ENCODE data around the gene RCHY1. TPM values are rescaled to one million over a fixed set of nuclear protein-coding genes. Genes with fewer than 3 reads are reported as not detected.
"Not testable (repeated sequence)": the region's sequence is repeated elsewhere in the genome, so short reads cannot be mapped to it uniquely, and the experiment has no call there.

RCHY1 gene
- total and polyA plus RNA-seq, 2 donors from 2014 or later = 27.8 to 40.2 TPM

- H3K9me3 ChIP-seq (ENCODE audit: control insufficient read depth in 2 of 3, insufficient read depth in 1 of 3, low read length in 3 of 3) = no peaks in the 10 kb centered on the region
- H3K4me3 ChIP-seq (ENCODE audit: low read length in 3 of 3) = no peak overlapping the region
- intact Hi-C loops (cut with DNase I) = no loop called here
- H3K9ac ChIP-seq (ENCODE audit: low read length in 3 of 3) = no peak overlapping the region
- H3K4me1 ChIP-seq (ENCODE audit: control insufficient read depth in 2 of 3, insufficient read depth in 2 of 3, low read depth in 1 of 3, low read length in 3 of 3) = no peaks in the 10 kb centered on the region
- H3K36me3 ChIP-seq (ENCODE audit: control insufficient read depth in 2 of 3, insufficient read depth in 3 of 3, low read length in 3 of 3) = peaks cover 0 to 5% (median 2%) of the 10 kb centered on the region in 3 donors
- no peak for TF ChIP-seq CTCF (IDR thresholded peaks at IDR 0.05; ENCODE audit: borderline replicate concordance, extremely low read depth, insufficient read depth)
- no peaks in the 10 kb centered on the region for H3K27me3 ChIP-seq (ENCODE audit: control insufficient read depth, insufficient read depth, low read length)
- peak in 4 of 5 donors; percentile 5 to 76 (median 45) for DNase-seq
- FAIRE-seq = no peak
- no peak overlapping the region for H3K27ac ChIP-seq (ENCODE audit: low read depth in 2 of 2, low read length in 2 of 2)
Observed at GRCh38 chr4:75547647-75548387, 33.6 kb upstream of the RCHY1 start.

GRCh38 chr4:75545526-75545925 is 31.3 kb upstream of the RCHY1 start:
- Histone ChIP-seq H3K9ac (ENCODE audit: low read length in 3 of 3) (no peak overlapping the region), H3K36me3 (ENCODE audit: control insufficient read depth in 2 of 3, insufficient read depth in 3 of 3, low read length in 3 of 3) (peaks cover 0 to 5% (median 2%) of the 10 kb centered on the region in 3 donors), H3K27me3 (ENCODE audit: control insufficient read depth, insufficient read depth, low read length) (no peaks in the 10 kb centered on the region), H3K27ac (ENCODE audit: low read depth in 2 of 2, low read length in 2 of 2) (no peak overlapping the region), H3K9me3 (ENCODE audit: control insufficient read depth in 2 of 3, insufficient read depth in 1 of 3, low read length in 3 of 3) (no peaks in the 10 kb centered on the region), H3K4me1 (ENCODE audit: control insufficient read depth in 2 of 3, insufficient read depth in 2 of 3, low read depth in 1 of 3, low read length in 3 of 3) (no peaks in the 10 kb centered on the region), H3K4me3 (ENCODE audit: low read length in 3 of 3) (no peak overlapping the region)
- FAIRE-seq = no peak
- intact Hi-C loops (cut with DNase I) = no loop called here
- TF ChIP-seq CTCF (IDR thresholded peaks at IDR 0.05; ENCODE audit: borderline replicate concordance, extremely low read depth, insufficient read depth) = no peak
- DNase-seq = no peak

GRCh38 chr4:75544870-75545269 is 30.7 kb upstream of the RCHY1 start:
- H3K36me3 ChIP-seq (ENCODE audit: control insufficient read depth in 2 of 3, insufficient read depth in 3 of 3, low read length in 3 of 3) = peaks cover 0 to 5% (median 2%) of the 10 kb centered on the region in 3 donors
- no peak overlapping the region for H3K9ac ChIP-seq (ENCODE audit: low read length in 3 of 3)
- no peak for TF ChIP-seq CTCF (IDR thresholded peaks at IDR 0.05; ENCODE audit: borderline replicate concordance, extremely low read depth, insufficient read depth)
- H3K27me3 ChIP-seq (ENCODE audit: control insufficient read depth, insufficient read depth, low read length) = no peaks in the 10 kb centered on the region
- no peak overlapping the region for H3K27ac ChIP-seq (ENCODE audit: low read depth in 2 of 2, low read length in 2 of 2)
- no peaks in the 10 kb centered on the region for H3K4me1 ChIP-seq (ENCODE audit: control insufficient read depth in 2 of 3, insufficient read depth in 2 of 3, low read depth in 1 of 3, low read length in 3 of 3)
- H3K4me3 ChIP-seq (ENCODE audit: low read length in 3 of 3) = no peak overlapping the region
- no peaks in the 10 kb centered on the region for H3K9me3 ChIP-seq (ENCODE audit: control insufficient read depth in 2 of 3, insufficient read depth in 1 of 3, low read length in 3 of 3)
- FAIRE-seq = no peak
- DNase-seq = no peak
- intact Hi-C loops (cut with DNase I) = no loop called here

DNA sequence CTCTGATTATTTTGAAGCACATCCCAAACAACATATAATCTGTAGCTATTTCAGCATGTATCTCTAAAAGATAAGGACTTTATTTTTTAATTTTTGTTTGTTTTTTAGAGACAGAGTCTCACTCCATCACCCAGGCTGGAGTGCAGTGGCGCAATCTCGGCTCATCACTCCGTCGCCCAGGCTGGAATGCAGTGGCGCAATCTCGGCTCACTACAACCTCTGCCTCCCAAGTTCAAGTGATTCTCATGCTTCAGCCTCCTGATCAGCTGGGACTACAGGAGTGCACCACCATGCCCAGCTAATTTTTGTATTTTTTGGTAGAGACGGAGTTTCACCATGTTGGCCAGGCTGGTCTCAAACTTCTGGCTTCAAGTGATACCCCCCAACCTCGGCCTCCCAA is 30.0 kb upstream of the RCHY1 start:
- intact Hi-C loops (cut with DNase I); H3K9me3 ChIP-seq (ENCODE audit: control insufficient read depth in 2 of 3, insufficient read depth in 1 of 3, low read length in 3 of 3); H3K4me3 ChIP-seq (ENCODE audit: low read length in 3 of 3); H3K9ac ChIP-seq (ENCODE audit: low read length in 3 of 3); FAIRE-seq; DNase-seq; H3K27me3 ChIP-seq (ENCODE audit: control insufficient read depth, insufficient read depth, low read length); H3K27ac ChIP-seq (ENCODE audit: low read depth in 2 of 2, low read length in 2 of 2); H3K36me3 ChIP-seq (ENCODE audit: control insufficient read depth in 2 of 3, insufficient read depth in 3 of 3, low read length in 3 of 3); H3K4me1 ChIP-seq (ENCODE audit: control insufficient read depth in 2 of 3, insufficient read depth in 2 of 3, low read depth in 1 of 3, low read length in 3 of 3): not testable (repeated sequence)

Data from kidney (tissue), 14 donors.